Hepatocyte (in vitro differentiated cells): ENCODE measurements around the gene SMLR1. TPM values are rescaled to one million over a fixed set of nuclear protein-coding genes. Genes with fewer than 3 reads are reported as not detected.

ENCODE experiments used
- DNase-seq: peaks from one replicate; pipeline ENCODE4 v3.0.0-alpha.2; 2016; ENCODE audit warnings: low spot score
- H2AFZ ChIP-seq: fragments of 200-600 bp; sonication (generic); 2 replicates; pipeline ENCODE4 v1.6.0; 2016; ENCODE audit warnings: antibody characterized with exemption, mild to moderate bottlenecking
- H3K27ac ChIP-seq: fragments of 200-600 bp; sonication (generic); 2 replicates; pipeline ENCODE4 v1.5.1; 2016; ENCODE audit warnings: mild to moderate bottlenecking
- H3K27me3 ChIP-seq: fragments of 200-600 bp; sonication (generic); 2 replicates; pipeline ENCODE4 v1.6.1; 2016
- H3K36me3 ChIP-seq: fragments of 200-600 bp; sonication (generic); replicated peaks from 2 replicates; pipeline ENCODE4 v1.5.1; 2016; ENCODE audit warnings: low read depth; ENCODE audit not compliant: insufficient read depth
- H3K4me1 ChIP-seq: fragments of 200-600 bp; sonication (generic); 2 replicates; pipeline ENCODE4 v1.5.1; 2016; ENCODE audit warnings: mild to moderate bottlenecking, moderate library complexity; ENCODE audit not compliant: insufficient read depth
- H3K4me2 ChIP-seq: fragments of 200-600 bp; sonication (generic); 2 replicates; pipeline ENCODE4 v1.6.0; 2016
- H3K4me3 ChIP-seq: fragments of 200-600 bp; sonication (generic); 2 replicates; pipeline ENCODE4 v1.5.1; 2016; ENCODE audit warnings: mild to moderate bottlenecking
- H3K79me2 ChIP-seq: fragments of 200-600 bp; sonication (generic); 2 replicates; pipeline ENCODE4 v1.6.0; 2017; ENCODE audit warnings: mild to moderate bottlenecking
- H3K9me2 ChIP-seq: fragments of 200-600 bp; sonication (generic); replicated peaks from 2 replicates; pipeline ENCODE4 v1.6.0; 2017; ENCODE audit warnings: mild to moderate bottlenecking; ENCODE audit not compliant: insufficient read depth
- H3K9me3 ChIP-seq: fragments of 200-600 bp; sonication (generic); 2 replicates; pipeline ENCODE4 v1.5.1; 2016; ENCODE audit warnings: low read depth, mild to moderate bottlenecking
- H4K20me1 ChIP-seq: fragments of 200-600 bp; sonication (generic); 2 replicates; pipeline ENCODE4 v1.6.0; 2016; ENCODE audit warnings: mild to moderate bottlenecking; ENCODE audit not compliant: insufficient read depth, poor library complexity, severe bottlenecking
- EZH2 ChIP-seq: fragments of 200-600 bp; sonication (generic); IDR thresholded peaks from 2 replicates; pipeline ENCODE4 v1.6.1; 2016; ENCODE audit warnings: antibody characterized with exemption, mild to moderate bottlenecking, borderline replicate concordance
- EZH2phosphoT487 ChIP-seq: fragments of 200-600 bp; sonication (generic); IDR thresholded peaks from one replicate; pipeline ENCODE4 v1.6.1; 2018; ENCODE audit warnings: antibody characterized with exemption, mild to moderate bottlenecking, low read depth, moderate library complexity; ENCODE audit not compliant: unreplicated experiment, severe bottlenecking
- WGBS: methylation state at CpG from one replicate; pipeline ENCODE4 v1.1.6; 2016; ENCODE audit warnings: low lambda C conversion rate; ENCODE audit errors: missing lambda C conversion rate; 5-methylcytosine and 5-hydroxymethylcytosine counted together
- polyA plus RNA-seq: library from polyadenylated mRNA; unstranded; fragments of >200 nt; fragmentation: Nextera tagmentation; extraction: Ambion mirVana; gene quantifications from 2 replicates; pipeline ENCODE4 v1.2.1, GENCODE V29; 2016
- total RNA-seq: library from RNA; depleted of rRNA; stranded (reverse); fragments of >200 nt; gene quantifications from 2 replicates; pipeline ENCODE4 v1.2.3, GENCODE V29; 2014
- TF ChIP-seq, protein P1 (sequence below): fragments of 200-600 bp; sonication (generic); IDR thresholded peaks from 2 replicates; pipeline ENCODE4 v1.5.1; 2016; ENCODE audit warnings: antibody characterized with exemption, mild to moderate bottlenecking; ENCODE audit not compliant: poor library complexity

SMLR1 gene
- total and polyA plus RNA-seq, 2 experiments from 2014 or later = 28.9 to 31.0 TPM

DNA sequence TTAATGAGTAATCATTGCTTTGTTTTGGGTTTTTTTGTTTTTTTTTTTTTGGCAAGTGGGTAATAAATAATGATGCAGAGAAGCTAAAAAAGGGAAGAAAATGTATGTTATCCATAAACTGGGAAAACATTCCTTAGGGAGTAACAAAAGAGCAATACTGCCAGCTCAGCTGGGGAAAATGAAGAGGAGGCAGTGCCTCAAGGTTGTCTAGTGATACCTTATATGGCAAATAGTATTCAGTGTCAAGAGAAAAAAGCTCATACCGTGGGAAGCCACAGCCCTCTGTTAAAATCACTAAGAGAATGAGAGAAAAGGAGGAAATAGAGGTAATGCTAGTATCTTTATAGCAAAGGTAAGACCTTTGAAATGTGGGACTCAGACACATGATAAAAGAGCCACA, 47.1 kb upstream of the SMLR1 start:
- Histone ChIP-seq H3K9me2 (no peaks in the 10 kb centered on the region), H3K27me3 (no peaks in the 10 kb centered on the region), H2AFZ (no peak overlapping the region), H3K4me2 (no peak overlapping the region), H3K27ac (no peak overlapping the region), H3K36me3 (no peaks in the 10 kb centered on the region), H3K9me3 (no peaks in the 10 kb centered on the region), H3K4me3 (no peak overlapping the region), H3K4me1 (peaks cover 4% of the 10 kb centered on the region), H3K79me2 (no peaks in the 10 kb centered on the region), H4K20me1 (no peaks in the 10 kb centered on the region)
- DNase-seq = no peak
- 61% methylated on average over 1 of the region's 1 CpG for WGBS
- TF ChIP-seq EZH2phosphoT487 (no peak), EZH2 (no peak)
- TF ChIP-seq, protein P1, sequence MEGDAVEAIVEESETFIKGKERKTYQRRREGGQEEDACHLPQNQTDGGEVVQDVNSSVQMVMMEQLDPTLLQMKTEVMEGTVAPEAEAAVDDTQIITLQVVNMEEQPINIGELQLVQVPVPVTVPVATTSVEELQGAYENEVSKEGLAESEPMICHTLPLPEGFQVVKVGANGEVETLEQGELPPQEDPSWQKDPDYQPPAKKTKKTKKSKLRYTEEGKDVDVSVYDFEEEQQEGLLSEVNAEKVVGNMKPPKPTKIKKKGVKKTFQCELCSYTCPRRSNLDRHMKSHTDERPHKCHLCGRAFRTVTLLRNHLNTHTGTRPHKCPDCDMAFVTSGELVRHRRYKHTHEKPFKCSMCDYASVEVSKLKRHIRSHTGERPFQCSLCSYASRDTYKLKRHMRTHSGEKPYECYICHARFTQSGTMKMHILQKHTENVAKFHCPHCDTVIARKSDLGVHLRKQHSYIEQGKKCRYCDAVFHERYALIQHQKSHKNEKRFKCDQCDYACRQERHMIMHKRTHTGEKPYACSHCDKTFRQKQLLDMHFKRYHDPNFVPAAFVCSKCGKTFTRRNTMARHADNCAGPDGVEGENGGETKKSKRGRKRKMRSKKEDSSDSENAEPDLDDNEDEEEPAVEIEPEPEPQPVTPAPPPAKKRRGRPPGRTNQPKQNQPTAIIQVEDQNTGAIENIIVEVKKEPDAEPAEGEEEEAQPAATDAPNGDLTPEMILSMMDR = no peak

DNA sequence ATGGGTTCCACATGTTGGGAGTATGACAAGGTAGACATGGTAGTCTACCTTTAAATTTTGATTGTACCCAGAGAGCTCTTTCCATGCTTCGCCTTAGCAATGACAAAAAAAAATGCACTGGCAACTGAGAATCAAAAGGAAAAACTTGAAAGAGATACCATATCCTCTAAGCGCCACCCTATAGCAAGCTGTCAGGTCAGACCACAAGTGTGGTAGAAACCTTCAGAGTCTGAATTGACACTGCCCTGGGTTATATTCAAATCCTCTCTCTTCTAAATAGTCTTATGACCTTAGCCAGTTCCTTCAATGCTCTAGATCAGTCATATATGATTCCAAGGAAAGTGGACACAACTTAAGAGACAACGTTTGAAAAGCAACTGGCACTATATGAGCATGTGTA, 45.6 kb upstream of the SMLR1 start:
- Histone ChIP-seq H3K27ac (no peak overlapping the region), H3K27me3 (no peaks in the 10 kb centered on the region), H3K36me3 (no peaks in the 10 kb centered on the region), H3K9me2 (no peaks in the 10 kb centered on the region), H3K79me2 (no peaks in the 10 kb centered on the region), H3K4me3 (no peak overlapping the region), H4K20me1 (no peaks in the 10 kb centered on the region), H3K4me2 (no peak overlapping the region), H3K4me1 (peaks cover 4% of the 10 kb centered on the region), H2AFZ (no peak overlapping the region), H3K9me3 (no peaks in the 10 kb centered on the region)
- TF ChIP-seq, protein P1 = no peak
- DNase-seq = no peak
- 97% methylated on average over 3 of the region's 3 CpGs for WGBS

DNA sequence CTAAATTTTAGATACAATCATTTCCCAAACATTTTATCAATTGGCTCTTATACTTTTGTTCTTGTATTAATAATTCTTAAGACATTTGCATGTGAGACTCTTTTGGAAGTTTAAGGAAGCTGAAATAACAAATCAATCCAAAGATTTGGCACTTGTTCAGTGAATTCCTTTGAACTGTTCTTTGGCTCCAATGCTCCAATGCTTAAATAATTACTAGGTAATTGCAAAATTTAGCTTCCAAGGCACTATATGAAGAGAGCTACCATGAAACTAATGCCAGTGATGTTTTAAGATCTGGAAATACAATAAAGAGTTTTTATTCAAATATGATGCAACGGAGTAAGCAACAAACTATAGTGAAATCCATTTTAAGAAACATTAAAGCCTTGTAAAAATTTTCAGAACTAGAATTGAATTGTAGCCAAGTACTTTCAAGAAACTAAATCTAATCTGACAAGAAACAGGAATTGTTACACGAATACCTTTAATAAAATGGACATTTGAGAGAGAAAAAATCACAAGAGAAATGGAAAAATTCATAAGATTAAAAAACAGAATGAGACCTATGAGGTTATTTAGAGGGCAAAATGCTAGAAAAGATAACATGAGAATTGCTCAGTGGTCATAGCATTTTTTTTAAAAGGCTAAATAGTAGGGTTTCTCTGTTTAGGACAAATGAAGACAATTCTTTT, 43.6 kb upstream of the SMLR1 start:
- H3K9me3 ChIP-seq = no peaks in the 10 kb centered on the region
- no peak overlapping the region for H3K4me2 ChIP-seq
- WGBS = 49% methylated on average over 2 of the region's 2 CpGs
- TF ChIP-seq EZH2phosphoT487 (no peak), EZH2 (no peak)
- H4K20me1 ChIP-seq = no peaks in the 10 kb centered on the region
- DNase-seq = no peak
- H2AFZ ChIP-seq = no peak overlapping the region
- H3K9me2 ChIP-seq = no peaks in the 10 kb centered on the region
- H3K27ac ChIP-seq = no peak overlapping the region
- no peaks in the 10 kb centered on the region for H3K79me2 ChIP-seq
- H3K4me3 ChIP-seq = no peak overlapping the region
- no peaks in the 10 kb centered on the region for H3K27me3 ChIP-seq
- H3K36me3 ChIP-seq = no peaks in the 10 kb centered on the region
- H3K4me1 ChIP-seq = peaks cover 2% of the 10 kb centered on the region

DNA sequence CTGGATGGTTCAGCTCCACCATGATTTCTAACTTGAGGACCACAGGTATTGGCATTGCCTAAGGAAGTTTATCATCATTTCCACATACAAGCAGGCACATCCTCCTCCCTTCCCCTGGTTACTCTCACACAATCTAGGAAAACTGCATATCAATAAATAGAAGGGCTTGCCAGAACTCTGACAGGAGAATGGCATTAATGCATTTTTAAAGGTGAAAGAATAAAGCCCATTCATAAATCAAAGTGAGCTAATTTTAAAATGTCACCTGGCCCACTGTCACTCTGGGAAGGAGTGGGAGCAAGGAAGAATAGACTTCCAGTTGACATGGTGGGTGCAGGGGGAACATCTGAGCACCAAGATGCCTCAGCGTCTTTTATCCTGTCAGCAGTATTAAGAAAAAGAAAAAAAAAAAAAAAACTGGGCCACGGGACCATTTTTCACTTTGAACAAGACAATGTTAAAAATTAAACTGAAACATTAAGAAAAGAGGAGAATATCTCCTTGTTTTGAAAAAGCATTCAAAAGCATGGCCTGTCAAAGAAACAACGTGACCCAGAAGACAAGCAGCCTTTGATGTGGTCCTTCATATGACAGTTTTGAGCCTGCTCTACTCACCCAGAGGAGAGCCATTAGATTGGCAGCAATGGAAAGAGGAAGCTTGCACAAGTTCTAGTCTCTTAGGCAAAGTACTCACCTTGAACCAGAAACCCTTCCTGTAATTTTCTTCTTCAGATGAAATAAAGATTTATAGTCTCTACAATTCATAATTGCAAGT, 39.3 kb upstream of the SMLR1 start:
- Histone ChIP-seq H4K20me1 (no peaks in the 10 kb centered on the region), H3K27ac (no peak overlapping the region), H3K9me2 (no peaks in the 10 kb centered on the region), H3K4me2 (no peak overlapping the region), H3K4me3 (no peak overlapping the region), H3K36me3 (no peaks in the 10 kb centered on the region), H2AFZ (no peak overlapping the region), H3K4me1 (no peaks in the 10 kb centered on the region), H3K9me3 (no peaks in the 10 kb centered on the region), H3K79me2 (no peaks in the 10 kb centered on the region), H3K27me3 (no peaks in the 10 kb centered on the region)
- 89% methylated on average over 3 of the region's 3 CpGs for WGBS
- TF ChIP-seq, protein P1 = no peak
- no peak for TF ChIP-seq EZH2phosphoT487
- no peak for DNase-seq
